HepG2 (cell line): ENCODE data around the gene CBLC. TPM values are rescaled to one million over a fixed set of nuclear protein-coding genes. Genes with fewer than 3 reads are reported as not detected.

Experiments
- FOSL2 ChIP-seq: sonication (generic); formaldehyde crosslinking; IDR thresholded peaks from 2 replicates; pipeline ENCODE4 v1.4.0; 2020; ENCODE audit warnings: missing genetic modification reagents
- HDAC1 ChIP-seq: sonication (generic); formaldehyde crosslinking; IDR thresholded peaks from 2 replicates; pipeline ENCODE4 v1.5.1; 2020; ENCODE audit warnings: mild to moderate bottlenecking, missing genetic modification reagents
- HNF4G ChIP-seq, 2 experiments: sonication (generic) in 1 of 2; formaldehyde crosslinking in 1 of 2; IDR thresholded peaks; 2 replicates each; pipeline versions ENCODE4 v1.4.0 to v1.6.1; 2011 to 2020; ENCODE audit warnings: borderline replicate concordance in 2 of 2, low read depth in 2 of 2, mild to moderate bottlenecking in 2 of 2, low read length in 1 of 2, missing genetic modification reagents in 1 of 2, moderate library complexity in 1 of 2
- MED1 ChIP-seq: sonication (generic); formaldehyde crosslinking; IDR thresholded peaks from 2 replicates; pipeline ENCODE4 v1.4.0; 2020; ENCODE audit warnings: missing genetic modification reagents
- PAXIP1 ChIP-seq: sonication (generic); formaldehyde crosslinking; conservative IDR thresholded peaks from 2 replicates; pipeline ENCODE4 v1.4.0; 2020; ENCODE audit warnings: mild to moderate bottlenecking, missing genetic modification reagents, moderate library complexity
- TEAD3 ChIP-seq: optimal IDR thresholded peaks from 2 replicates; pipeline ENCODE3; 2016; ENCODE audit warnings: borderline replicate concordance
- U2AF2 ChIP-seq: fragments of 200-400 bp; formaldehyde crosslinking; IDR thresholded peaks from 2 replicates; pipeline ENCODE4 v1.6.1; 2017; ENCODE audit warnings: low read depth, mild to moderate bottlenecking, low read length
- ZBTB1 ChIP-seq: sonication (generic); formaldehyde crosslinking; IDR thresholded peaks from 2 replicates; pipeline ENCODE4 v1.4.0; 2020; ENCODE audit warnings: missing genetic modification reagents, borderline replicate concordance
- ZBTB25 ChIP-seq: IDR thresholded peaks from 2 replicates; pipeline ENCODE4 v1.6.1; 2018; ENCODE audit warnings: missing genetic modification reagents
- ZHX2 ChIP-seq, 2 experiments: sonication (generic) in 1 of 2; formaldehyde crosslinking in 1 of 2; IDR thresholded peaks; 2 replicates each; pipeline versions ENCODE4 v1.6.1 to v1.9.0; 2014 to 2022; ENCODE audit warnings: antibody characterized with exemption in 1 of 2, borderline replicate concordance in 1 of 2, inconsistent platforms in 1 of 2, low read depth in 1 of 2, missing genetic modification reagents in 1 of 2
- ZMYM2 ChIP-seq: sonication (generic); formaldehyde crosslinking; IDR thresholded peaks from 2 replicates; pipeline ENCODE4 v1.8.0; 2022; ENCODE audit warnings: mild to moderate bottlenecking, missing genetic modification reagents
- ZNF558 ChIP-seq: sonication (generic); formaldehyde crosslinking; IDR thresholded peaks from 2 replicates; pipeline ENCODE4 v1.9.0; 2022; ENCODE audit warnings: mild to moderate bottlenecking, missing genetic modification reagents, borderline replicate concordance
- ZNF644 ChIP-seq: IDR thresholded peaks from 2 replicates; pipeline ENCODE4 v1.6.1; 2016; ENCODE audit warnings: low read depth
- ZNF713 ChIP-seq: sonication (generic); formaldehyde crosslinking; IDR thresholded peaks from 2 replicates; pipeline ENCODE4 v1.4.0; 2020; ENCODE audit warnings: mild to moderate bottlenecking, missing genetic modification reagents
- ZNF773 ChIP-seq: sonication (generic); formaldehyde crosslinking; IDR thresholded peaks from 2 replicates; pipeline ENCODE4 v1.4.0; 2020; ENCODE audit warnings: missing genetic modification reagents, borderline replicate concordance
- ZNF792 ChIP-seq: IDR thresholded peaks from 2 replicates; pipeline ENCODE4 v1.6.1; 2016
- polyA plus RNA-seq, 8 experiments: library from polyadenylated mRNA; depleted of rRNA in 3 of 8; stranded (reverse) in 7 of 8; unstranded in 1 of 8; fragments of >200 nt; fragmentation: Illumina TruSeq in 4 of 8; extraction: Trizol in 4 of 8; gene quantifications; 2 replicates each; pipeline versions ENCODE4 v1.2.1 to v1.2.3, GENCODE V29; 2011 to 2016; ENCODE audit warnings: low read depth in 4 of 8, missing spikeins in 1 of 8, mixed read lengths in 1 of 8; ENCODE audit not compliant: insufficient read depth in 1 of 8
- total RNA-seq, 5 experiments: library from RNA; depleted of rRNA; stranded (reverse); fragments of >200 nt; fragmentation: Illumina TruSeq; extraction: Trizol; gene quantifications; 2 replicates each; pipeline ENCODE4 v1.2.3, GENCODE V29; 2016; ENCODE audit warnings: low read depth in 1 of 5
- TF ChIP-seq, protein P1 (sequence below): sonication (generic); formaldehyde crosslinking; IDR thresholded peaks from 2 replicates; pipeline ENCODE4 v1.5.1; 2020; ENCODE audit warnings: missing genetic modification reagents, mild to moderate bottlenecking, borderline replicate concordance

CBLC gene
- total and polyA plus RNA-seq, 2 of the 13 experiments (the other 11 are each of a cell fraction or from before 2014, with no cell fraction given), result 1.8 to 2.6 TPM

DNA sequence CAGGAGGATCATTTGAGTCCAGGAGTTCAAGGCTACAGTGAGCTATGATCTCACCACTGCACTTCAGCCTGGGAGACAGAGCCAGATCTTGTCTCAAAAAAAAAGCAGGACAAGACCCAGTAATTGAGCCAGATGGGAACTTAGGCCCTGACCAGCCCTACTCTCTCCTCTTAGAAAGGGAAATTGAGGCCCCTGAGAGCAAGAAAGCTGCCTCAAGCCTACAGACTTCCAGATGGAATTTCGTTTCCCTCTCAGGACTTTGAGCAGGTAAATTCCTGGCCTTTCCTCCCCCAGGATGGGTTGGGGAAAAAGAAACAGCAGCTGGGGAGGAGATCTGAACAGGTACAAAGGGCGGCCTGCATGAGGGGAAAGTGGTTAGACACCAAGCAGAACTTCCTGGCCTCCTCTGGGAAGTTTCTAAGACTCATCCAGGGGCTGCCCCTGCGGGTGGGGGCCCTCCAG lies 32.8 kb upstream of the CBLC start (continued):
- TF ChIP-seq TEAD3 (CRISPR knock-in tag) (peak; percentile 25), ZHX2 (IDR thresholded peaks at IDR 0.05; ENCODE audit: low read depth) (no peak), ZHX2 (CRISPR knock-in tag; IDR thresholded peaks at IDR 0.05; ENCODE audit: borderline replicate concordance) (no peak), PAXIP1 (CRISPR knock-in tag) (peak; percentile 28; the same call in 1 of the 2 replicates), ZNF644 (CRISPR knock-in tag) (no peak), HNF4G (IDR thresholded peaks at IDR 0.05; ENCODE audit: borderline replicate concordance, low read depth, low read length) (peak; percentile 64), HNF4G (CRISPR knock-in tag; IDR thresholded peaks at IDR 0.05; ENCODE audit: borderline replicate concordance, low read depth) (0 out of 2 replicates have a peak, but pooled peaks have one; percentile 27), ZNF792 (CRISPR knock-in tag) (0 out of 2 replicates have a peak, but pooled peaks have one; percentile 16), ZNF773 (CRISPR knock-in tag) (no peak), FOSL2 (no peak), ZNF558 (CRISPR knock-in tag) (no peak), ZMYM2 (CRISPR knock-in tag) (0 out of 2 replicates have a peak, but pooled peaks have one; percentile 49), ZNF713 (CRISPR knock-in tag) (no peak), MED1 (CRISPR knock-in tag) (0 out of 2 replicates have a peak, but pooled peaks have one; percentile 7), ZBTB25 (CRISPR knock-in tag) (no peak), U2AF2 (no peak), HDAC1 (CRISPR knock-in tag) (0 out of 2 replicates have a peak, but pooled peaks have one; percentile 21), ZBTB1 (no peak)
- TF ChIP-seq, protein P1, sequence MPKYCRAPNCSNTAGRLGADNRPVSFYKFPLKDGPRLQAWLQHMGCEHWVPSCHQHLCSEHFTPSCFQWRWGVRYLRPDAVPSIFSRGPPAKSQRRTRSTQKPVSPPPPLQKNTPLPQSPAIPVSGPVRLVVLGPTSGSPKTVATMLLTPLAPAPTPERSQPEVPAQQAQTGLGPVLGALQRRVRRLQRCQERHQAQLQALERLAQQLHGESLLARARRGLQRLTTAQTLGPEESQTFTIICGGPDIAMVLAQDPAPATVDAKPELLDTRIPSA, result no peak
- TF ChIP-seq, all 625 proteins: peak for 19
